ENCODE data around the gene SETD2.

GRCh38 chr3:46990573-46991374, 173.1 kb downstream of the SETD2 start:
- no peak for TF ChIP-seq CTCF (IDR thresholded peaks at IDR 0.05)
- no peak for TF ChIP-seq POLR2A (IDR thresholded peaks at IDR 0.05)

Measured in lower leg skin (tissue), 3 donors.